GM19193 (cell line): Measurements from ENCODE around the gene ERC2.

ENCODE experiments used
- POLR2A ChIP-seq: IDR thresholded peaks from 4 replicates; pipeline ENCODE4 v1.6.1; 2011; ENCODE audit not compliant: insufficient read depth, insufficient read length; ENCODE audit errors: extremely low read depth

Gene ERC2

DNA sequence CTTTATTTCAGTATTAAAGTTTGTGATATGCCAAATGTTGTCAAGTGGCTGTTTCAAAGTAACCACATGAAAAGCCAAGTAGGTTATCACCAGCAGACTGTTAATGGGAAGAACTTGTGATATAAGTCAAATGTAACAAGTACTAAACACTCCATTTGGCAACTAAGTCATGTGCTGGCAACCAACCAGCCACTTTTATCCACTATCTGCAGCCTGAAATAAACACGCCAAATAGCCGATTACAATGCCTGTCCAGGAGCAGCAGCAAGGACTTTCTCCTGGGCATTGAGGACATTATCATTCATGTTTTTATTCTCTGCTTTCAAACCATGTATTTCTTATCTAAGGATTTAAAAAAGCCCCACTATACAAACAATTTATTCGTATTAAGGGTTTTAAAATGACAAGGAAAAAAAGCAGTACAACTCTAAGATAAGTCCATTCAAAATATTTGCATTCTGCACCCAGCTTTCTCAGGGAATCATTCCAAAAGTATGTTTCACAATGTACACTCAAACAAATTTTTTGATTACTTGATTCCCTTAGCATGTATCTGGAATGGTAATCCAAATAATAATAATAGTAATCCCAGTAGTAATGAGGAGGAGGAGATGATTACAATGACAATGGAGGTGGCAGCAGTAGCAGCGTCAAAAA is 448.6 kb downstream of the ERC2 start:
- TF ChIP-seq POLR2A: no peak

GRCh38 chr3:56012721-56013120 is 455.5 kb downstream of the ERC2 start:
- TF ChIP-seq POLR2A: no peak

GRCh38 chr3:56005196-56005805 is 463.0 kb downstream of the ERC2 start:
- no peak for TF ChIP-seq POLR2A

DNA sequence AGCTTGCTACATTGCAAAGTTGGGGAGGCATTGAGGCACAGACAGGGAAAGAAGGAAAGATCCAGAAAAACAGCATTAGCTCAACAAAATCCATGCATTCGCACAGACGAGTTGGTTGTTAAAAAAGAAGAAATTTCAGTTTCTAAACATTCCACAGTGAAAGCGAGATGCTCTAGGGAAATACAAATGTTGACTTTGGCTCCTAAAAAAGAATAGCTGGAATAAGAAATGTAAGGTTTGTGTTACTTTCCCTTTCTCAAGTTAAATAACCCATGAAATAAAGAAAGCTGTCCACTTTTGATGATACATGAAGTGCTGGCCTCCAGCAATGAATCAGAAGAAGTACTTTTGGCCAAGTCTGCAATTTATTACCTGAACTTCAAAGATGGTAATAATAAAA is 465.1 kb downstream of the ERC2 start:
- no peak for TF ChIP-seq POLR2A

- no peak for TF ChIP-seq POLR2A
Observed at GRCh38 chr3:56001991-56002390, 466.3 kb downstream of the ERC2 start.

DNA sequence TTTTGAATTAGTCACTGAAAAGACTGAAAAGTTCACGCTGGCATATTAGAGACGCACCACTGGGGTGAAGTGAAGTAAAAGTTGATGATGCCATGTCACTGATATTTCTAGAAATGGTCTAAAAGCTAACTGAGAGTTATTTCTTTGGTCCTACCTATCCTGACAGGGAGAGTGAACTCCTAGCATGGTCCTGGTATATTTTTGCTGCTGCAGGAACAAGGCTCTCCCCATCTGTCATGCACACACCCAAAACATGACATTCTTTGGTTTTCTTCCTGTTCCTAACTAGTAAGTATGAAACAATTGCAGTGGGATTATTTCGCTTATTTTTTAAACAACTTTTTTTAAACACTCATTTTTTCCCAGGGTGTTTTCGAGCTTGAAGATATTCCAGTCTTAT is 466.7 kb downstream of the ERC2 start:
- no peak for TF ChIP-seq POLR2A

- TF ChIP-seq POLR2A: no peak
Observed at GRCh38 chr3:55989366-55989765, 478.9 kb downstream of the ERC2 start.

DNA sequence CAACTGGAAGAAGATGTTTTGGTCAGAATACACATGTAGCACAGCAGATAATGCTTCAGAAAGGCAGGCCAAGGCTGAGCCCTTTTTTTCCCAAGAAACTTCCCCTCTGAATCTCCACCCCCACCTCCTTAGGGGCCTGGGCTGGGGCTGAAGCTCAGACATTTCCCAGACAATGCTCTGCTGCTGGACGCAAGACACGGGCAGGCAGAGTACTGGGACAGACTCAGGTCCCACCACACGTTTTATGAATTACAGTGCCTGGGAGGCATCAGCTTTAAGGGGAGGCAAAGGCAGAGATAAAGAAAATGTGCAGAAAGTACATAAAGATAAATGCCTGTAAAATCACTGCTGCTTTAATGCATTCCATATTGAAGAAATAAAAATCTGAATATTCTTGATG is 479.4 kb downstream of the ERC2 start:
- no peak for TF ChIP-seq POLR2A

DNA sequence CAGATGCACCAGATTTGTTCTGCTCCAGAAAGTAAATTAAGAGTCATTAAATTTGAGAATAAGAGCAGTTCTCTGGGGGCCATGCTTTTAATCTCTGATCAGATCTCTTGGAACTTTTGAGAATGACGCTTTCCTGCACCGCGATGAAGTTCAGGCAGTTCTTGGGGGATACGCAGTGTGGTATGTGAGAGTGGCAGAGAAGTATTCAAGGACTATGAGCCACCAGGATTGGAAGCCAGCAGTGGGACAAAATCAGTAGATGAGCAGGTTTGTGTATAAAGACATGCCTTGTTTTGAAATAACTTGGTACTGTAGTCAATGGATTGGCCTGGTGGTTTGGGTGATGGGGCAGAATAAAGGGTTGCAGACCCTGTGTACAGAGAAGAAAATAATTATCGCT is 483.6 kb downstream of the ERC2 start:
- no peak for TF ChIP-seq POLR2A

- no peak for TF ChIP-seq POLR2A
Observed at GRCh38 chr3:55978953-55979352, 489.3 kb downstream of the ERC2 start.

DNA sequence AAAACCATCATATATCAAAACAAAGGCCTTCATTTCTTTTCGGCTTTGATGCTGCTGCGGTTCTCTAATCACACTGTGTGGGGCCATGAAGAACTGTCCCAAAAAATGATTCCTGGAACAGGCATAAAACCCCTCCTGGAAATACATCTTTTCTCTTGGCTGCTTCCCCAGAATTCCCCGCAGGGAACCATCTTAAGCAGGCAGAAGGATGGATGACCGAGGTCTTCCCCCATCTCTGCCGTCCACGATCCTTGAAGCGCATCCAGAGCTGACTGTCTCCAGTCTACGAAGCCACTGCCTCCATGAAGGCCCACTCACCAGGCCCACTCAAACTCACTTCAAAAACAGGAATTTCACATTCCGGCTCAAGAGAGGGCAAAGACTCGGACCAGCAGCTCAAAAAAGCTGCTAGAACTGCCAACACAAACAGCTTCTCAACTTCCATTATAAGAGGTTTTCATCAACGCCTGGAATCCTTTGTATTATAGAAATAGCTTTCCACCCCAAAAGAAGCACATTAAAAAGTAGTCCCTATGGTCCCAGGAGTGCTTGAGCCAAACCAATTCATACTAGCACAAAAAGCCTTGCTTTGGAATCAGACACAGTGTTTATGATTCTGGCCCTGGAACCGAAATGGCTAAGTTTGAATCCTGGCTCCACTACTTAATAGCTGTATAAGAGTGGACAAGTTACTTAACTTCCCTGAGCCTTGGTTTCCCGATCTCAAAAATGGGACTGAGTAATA is 493.7 kb downstream of the ERC2 start:
- no peak for TF ChIP-seq POLR2A

DNA sequence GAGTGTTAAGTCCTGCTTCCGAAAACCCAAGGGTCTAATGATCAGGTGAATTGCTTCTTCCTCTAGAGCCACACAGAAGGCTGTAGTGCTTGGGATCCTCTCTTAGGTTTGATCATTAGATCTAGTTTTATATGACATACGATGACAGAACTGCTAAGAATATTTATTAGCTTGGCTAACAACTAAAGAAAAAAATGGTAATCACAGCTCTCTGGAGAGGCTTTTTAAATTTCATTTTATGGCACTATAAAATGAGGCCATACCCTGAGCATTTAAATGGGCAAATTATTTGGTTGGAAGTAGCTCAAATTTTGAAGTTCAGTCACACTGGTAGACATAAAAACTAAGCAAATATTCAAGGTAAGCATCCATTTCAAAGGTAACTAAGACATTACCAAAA is 498.6 kb downstream of the ERC2 start:
- no peak for TF ChIP-seq POLR2A

GRCh38 chr3:55968331-55968730 is 499.9 kb downstream of the ERC2 start:
- TF ChIP-seq POLR2A: no peak

- no peak for TF ChIP-seq POLR2A
Observed at GRCh38 chr3:55966566-55966965, 501.7 kb downstream of the ERC2 start.

- no peak for TF ChIP-seq POLR2A
Observed at GRCh38 chr3:55965776-55966175, 502.5 kb downstream of the ERC2 start.

GRCh38 chr3:55964491-55964985 is 503.7 kb downstream of the ERC2 start:
- TF ChIP-seq POLR2A: no peak
